ENCODE results near the gene SINHCAF.

DNA sequence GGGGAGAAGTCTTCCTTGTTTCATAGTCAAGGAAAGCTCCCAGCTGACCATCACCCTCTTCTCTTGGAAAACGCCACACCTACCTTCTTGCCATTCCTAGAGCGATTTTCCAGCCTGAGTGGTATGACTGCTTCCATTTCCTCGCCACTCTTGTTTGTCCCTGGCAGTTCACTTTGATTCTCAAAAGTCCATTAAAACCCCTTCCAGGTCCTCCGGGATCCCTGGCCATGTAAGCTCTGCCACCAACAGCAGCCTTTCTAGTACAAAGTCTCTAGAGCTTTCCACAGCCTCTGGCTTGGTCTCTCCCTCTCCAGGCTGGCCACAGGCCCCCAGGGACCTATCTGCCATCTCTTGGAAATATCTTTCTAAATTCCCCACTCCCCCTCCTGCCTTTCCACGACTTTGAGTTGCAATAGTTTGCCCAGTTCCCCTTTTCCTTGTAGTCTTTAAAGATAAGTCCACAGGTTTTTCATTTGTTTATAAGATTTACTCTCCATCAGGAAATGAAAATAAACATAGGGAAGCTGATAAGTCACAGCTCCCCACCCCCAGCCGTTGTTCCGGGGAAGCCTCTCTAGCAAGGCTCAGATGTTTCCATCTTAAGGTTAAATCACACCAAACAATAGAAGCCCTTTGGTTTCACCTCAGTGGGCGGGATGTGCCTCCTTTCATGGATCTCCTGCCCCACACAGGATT, 42.9 kb upstream of the SINHCAF start:
- TF ChIP-seq, protein P1, sequence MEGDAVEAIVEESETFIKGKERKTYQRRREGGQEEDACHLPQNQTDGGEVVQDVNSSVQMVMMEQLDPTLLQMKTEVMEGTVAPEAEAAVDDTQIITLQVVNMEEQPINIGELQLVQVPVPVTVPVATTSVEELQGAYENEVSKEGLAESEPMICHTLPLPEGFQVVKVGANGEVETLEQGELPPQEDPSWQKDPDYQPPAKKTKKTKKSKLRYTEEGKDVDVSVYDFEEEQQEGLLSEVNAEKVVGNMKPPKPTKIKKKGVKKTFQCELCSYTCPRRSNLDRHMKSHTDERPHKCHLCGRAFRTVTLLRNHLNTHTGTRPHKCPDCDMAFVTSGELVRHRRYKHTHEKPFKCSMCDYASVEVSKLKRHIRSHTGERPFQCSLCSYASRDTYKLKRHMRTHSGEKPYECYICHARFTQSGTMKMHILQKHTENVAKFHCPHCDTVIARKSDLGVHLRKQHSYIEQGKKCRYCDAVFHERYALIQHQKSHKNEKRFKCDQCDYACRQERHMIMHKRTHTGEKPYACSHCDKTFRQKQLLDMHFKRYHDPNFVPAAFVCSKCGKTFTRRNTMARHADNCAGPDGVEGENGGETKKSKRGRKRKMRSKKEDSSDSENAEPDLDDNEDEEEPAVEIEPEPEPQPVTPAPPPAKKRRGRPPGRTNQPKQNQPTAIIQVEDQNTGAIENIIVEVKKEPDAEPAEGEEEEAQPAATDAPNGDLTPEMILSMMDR (IDR thresholded peaks at IDR 0.05; ENCODE audit: low read depth, low read length), result no peak
- TF ChIP-seq EZH2phosphoT487 (IDR thresholded peaks at IDR 0.05; ENCODE audit: low read depth), result no peak

Measured in OCI-LY3 (cell line).